ENCODE measurements around the gene CCPG1. TPM values are rescaled to one million over a fixed set of nuclear protein-coding genes. Genes with fewer than 3 reads are reported as not detected.

CCPG1 gene
- total RNA-seq, 1 experiment from 2014 or later = 35.6 TPM

GRCh38 chr15:55319537-55320237 lies 88.5 kb downstream of the CCPG1 start:
- peak; percentile 49 for DNase-seq (ENCODE audit: low read depth)

GRCh38 chr15:55318588-55319494 lies 89.3 kb downstream of the CCPG1 start, which contains the start of the genes PIGB and PIGBOS1:
Gene PIGB, plus strand, starts transcription at chr15:55319222. Its CDS starts 29 bp downstream, at chr15:55319251.
Gene PIGBOS1, minus strand, starts transcription at chr15:55319123. Its CDS starts 1,331 bp downstream, at chr15:55317792.
- DNase-seq (ENCODE audit: low read depth) = peak; percentile 86

Other genes starting within 250 kb of the CCPG1 start
- gene RSL24D1, start 211.4 kb downstream of the CCPG1 start, total RNA-seq (2014; rRNA removed; shearing (Covaris generic)) = 30.9 and 62.2 TPM in 2 replicates
- gene RAB27A, start 118.5 kb downstream of the CCPG1 start, total RNA-seq (2014; rRNA removed; shearing (Covaris generic)) = 2.3 and 9.0 TPM in 2 replicates
- 12.2 and 23.2 TPM in 2 replicates for gene PIGBOS1, start 89.2 kb downstream of the CCPG1 start, total RNA-seq (2014; rRNA removed; shearing (Covaris generic))
- gene PIGB, start 89.1 kb downstream of the CCPG1 start, total RNA-seq (2014; rRNA removed; shearing (Covaris generic)) = 15.3 and 18.0 TPM in 2 replicates
- gene PIERCE2, start 136 bp upstream of the CCPG1 start, total RNA-seq (2014; rRNA removed; shearing (Covaris generic)) = 3.5 and 6.5 TPM in 2 replicates
- gene DNAAF4, start 99.9 kb upstream of the CCPG1 start, total RNA-seq (2014; rRNA removed; shearing (Covaris generic)) = 4.2 and 5.0 TPM in 2 replicates
- 4.8 and 5.4 TPM in 2 replicates for gene PYGO1, start 180.0 kb upstream of the CCPG1 start, total RNA-seq (2014; rRNA removed; shearing (Covaris generic))

Data from M059J (cell line).